ENCODE data around the gene PHLDA2.
"Not testable (repeated sequence)": the region's sequence is repeated elsewhere in the genome, so short reads cannot be mapped to it uniquely, and the experiment has no call there.

Gene PHLDA2

DNA sequence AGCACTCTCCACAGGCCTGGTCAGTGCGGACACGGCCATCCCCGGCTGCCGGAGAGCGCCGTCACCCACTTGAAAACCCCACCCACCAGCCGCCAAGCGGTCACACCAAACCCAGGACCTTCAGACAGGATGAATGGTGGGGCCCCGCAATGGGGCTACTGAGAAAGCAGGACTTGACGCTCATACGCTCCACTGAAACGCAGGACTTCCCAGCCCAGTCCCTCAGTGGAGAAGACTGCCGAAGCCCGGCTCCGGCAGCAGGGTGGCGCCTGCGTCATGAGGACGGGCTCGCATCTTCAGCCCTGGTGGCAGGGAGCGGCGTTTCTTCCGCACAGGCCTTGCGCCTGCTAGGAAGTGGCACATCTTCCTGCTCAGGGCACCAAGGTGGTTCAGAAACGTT lies 15.3 kb upstream of the PHLDA2 start:
- DNase-seq, result no peak

DNA sequence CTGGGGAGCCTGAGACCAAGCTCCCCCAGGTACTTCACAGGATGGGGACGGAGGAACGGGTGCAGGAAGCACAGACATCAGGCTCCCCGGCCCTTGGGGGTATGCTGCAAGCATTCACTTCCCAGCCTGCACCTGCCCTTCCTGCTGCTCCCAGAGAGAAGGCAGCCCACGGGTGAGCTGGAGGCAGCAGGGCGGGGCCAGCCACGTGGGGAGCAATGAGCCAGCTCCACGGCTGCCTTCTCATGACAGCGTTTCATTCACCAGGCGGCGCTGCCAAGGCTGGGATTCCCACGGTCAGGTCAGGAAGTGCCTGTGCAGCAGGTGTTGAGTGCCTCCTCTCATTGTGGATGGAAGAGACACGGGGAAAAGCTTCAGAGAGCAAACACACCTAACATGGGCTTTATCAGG lies 14.5 kb upstream of the PHLDA2 start:
- DNase-seq, result no peak

DNA sequence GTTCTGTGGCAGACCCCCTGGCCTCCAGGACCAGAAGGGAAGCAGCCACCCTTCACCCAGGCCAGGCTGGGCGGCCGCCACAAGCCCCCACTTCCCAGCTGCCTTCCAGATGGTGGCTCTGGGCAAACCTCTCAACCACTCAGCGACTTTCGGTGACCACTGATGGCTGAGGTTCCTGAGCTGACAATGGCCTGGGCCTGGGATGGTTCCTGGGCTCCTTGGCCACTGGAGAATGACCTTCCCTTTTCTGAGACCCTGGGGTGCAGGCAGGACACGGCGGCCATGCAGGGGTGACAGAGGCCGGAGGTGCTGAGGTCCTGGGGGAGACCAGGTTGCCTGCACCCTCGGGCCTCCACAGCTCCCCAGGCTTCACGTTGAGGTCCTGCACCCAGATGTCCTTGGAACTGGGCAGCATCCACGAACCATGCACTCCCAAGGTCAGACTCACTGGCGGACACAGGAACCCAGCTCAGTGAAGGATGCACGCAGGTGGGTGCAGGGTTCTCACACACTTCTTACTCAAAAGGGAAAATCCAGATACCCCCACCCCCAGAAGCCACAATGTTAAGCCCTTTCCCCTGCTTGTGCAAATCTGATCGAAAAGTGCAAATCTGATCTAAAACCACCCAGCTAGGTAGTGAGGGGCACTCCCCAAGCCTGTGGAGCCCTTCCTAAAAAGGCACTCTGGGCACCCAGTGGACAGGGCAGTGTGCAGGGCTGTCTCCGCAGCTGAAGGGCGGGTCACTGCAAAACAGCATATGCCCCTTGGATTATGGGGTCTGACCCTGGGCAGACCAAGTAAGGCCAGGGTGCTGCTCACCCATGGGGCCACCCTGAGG lies 13.9 kb upstream of the PHLDA2 start:
- DNase-seq, result no peak

DNA sequence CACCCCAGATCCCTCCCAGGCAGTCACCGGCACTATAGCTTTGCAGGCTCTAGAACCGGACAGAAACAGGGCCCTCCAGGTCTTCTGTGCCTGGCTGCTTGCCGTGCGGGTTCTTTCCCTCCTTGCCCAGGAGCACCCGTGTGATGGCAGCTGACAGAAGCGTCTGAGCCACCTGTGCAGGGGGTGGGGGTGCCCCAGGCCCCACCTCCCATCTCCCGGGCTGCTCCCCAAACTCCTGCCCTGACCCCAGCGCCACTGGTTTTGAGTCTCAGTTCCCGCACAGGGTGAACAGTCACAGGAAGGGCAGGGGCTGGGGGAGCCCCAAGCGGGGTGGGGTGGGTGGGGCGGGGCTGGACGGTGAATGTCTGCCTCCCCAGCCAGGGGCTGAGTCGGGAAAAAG lies 13.2 kb upstream of the PHLDA2 start:
- DNase-seq, result no peak

DNA sequence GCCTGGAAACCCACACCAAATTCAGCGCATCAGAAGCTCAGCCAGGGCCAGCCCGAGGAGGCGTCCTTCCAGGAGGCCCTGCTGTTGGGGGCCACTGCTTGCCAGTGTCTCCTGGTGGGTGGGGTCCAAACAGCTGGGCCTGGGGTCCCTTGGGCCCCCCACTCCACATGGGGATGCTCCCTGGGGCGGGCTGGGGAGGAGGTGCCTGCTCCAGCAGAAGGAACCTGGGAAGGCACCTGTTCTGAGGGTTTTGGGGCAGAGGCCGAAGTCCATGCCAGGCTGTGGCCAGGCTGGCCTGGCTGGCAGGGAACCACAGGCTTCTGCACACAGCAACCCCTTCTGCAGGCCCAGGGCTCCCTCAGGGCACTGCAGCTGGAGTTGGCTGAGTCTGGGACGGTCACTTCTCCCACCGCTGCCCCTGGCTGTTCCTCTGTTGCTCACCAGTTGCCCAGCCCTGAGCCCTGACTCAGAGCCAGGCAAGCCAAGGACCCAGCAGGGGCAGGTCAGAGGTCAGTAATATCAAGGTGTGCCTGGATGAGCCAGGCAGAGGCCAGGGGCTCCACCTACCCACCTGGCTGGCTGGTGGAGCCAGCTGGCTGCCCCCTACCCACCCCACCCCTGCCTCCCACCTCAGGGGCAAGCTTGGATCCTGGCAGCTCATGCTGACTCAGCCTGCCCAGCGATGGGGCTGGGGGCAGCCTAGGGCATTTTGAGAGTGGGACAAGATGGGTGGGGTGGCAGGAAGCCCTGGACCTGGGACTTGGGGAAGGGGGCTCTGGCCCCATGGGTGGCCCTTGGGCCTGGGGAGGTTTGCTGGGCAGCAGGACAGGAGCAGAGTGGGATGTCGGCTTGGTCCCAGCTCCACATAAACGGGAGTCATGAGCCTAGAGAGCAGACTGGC lies 12.0 kb upstream of the PHLDA2 start:
- DNase-seq, result no peak

DNA sequence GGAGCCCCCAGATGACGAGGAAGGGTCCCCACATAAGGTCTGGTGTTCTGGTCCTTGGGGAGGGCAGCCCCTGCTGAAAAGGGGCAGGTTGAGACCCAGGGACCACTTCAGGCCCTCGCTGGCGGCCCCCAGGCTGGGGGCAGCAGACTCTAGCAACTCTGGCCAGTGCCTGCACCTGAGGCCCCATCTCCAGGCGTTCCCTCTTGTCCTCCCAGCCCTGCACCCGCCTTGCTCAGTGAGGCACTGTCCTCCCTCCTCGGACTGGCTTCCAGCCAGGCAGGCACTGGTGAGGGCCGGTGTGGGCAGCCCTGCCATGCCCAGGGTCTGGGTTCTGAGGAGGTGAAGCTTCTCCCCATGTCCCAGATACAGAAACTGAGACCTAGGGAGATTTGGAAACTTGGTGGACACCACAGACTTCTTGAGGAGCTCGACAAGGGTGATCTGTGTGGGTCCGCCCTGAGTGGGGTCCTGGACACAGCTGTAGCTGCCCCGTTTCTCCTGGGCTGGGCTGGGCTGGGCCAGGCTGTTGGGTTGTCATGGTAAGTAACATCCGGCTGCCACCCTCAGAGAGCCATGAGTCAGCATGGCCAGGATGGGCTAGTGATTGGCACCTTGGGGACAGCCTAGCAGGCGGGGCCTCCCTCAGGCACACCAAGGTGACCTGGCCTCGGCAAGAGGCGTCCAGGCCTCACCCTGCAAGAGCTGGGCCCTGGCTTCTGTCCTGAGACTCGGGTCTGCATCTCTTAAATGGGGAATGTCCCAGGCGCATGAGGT lies 11.1 kb upstream of the PHLDA2 start:
- DNase-seq, result no peak

DNA sequence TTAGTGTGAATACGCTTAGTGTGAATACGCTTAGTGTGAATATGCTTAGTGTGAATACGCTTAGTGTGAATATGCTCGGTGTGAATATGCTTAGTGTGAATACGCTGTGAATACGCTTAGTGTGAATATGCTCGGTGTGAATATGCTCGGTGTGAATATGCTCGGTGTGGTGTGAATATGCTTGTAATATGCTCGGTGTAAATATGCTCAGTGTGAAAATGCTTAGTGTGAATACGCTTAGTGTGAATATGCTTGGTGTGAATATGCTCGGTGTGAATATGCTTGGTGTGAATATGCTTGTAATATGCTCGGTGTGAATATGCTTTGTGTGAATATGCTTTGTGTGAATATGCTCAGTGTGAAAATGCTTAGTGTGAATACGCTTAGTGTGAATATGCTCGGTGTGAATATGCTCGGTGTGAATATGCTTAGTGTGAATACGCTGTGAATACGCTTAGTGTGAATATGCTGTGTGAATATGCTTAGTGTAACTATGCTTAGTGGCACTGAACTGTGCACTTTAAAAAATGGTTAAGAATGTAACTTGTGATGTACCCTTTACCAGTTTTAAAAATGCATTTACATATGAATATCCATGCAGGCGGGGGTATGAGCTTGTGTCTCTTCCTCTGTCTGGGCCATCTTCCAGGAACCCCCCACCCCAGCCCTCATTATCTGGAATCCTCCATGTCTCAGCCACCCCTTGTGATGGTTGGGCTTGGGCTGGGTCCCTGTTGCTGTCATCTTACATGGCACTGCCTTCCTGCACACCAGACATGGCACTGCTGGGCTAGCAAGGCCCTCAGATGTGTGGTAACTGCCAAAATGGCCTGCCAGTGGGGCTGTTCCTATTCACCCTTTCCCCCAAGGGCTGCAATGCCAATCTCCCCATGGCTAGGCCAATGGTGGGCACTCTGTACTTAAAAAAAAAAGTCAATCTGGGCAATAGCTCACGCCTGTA lies 9.5 kb upstream of the PHLDA2 start:
- not testable (repeated sequence) for DNase-seq

DNA sequence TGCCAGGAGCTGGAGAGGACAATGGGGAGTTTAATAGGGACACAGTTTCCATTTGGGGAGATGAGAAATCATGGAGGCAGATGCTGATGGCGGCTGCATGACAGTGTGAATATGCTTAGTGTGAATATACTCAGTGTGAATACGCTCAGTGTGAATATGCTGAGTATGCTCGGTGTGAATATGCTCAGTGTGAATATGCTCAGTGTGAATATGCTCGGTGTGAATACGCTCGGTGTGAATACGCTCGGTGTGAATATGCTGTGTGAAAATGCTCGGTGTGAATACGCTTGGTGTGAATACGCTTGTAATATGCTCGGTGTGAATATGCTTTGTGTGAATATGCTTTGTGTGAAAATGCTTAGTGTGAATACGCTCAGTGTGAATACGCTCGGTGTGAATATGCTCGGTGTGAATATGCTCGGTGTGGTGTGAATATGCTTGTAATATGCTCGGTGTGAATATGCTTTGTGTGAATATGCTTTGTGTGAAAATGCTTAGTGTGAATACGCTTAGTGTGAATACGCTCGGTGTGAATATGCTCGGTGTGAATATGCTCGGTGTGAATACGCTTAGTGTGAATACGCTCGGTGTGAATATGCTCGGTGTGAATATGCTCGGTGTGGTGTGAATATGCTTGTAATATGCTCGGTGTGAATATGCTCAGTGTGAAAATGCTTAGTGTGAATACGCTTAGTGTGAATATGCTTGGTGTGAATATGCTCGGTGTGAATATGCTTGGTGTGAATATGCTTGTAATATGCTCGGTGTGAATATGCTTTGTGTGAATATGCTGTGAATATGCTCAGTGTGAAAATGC lies 8.6 kb upstream of the PHLDA2 start:
- DNase-seq, result not testable (repeated sequence)

DNA sequence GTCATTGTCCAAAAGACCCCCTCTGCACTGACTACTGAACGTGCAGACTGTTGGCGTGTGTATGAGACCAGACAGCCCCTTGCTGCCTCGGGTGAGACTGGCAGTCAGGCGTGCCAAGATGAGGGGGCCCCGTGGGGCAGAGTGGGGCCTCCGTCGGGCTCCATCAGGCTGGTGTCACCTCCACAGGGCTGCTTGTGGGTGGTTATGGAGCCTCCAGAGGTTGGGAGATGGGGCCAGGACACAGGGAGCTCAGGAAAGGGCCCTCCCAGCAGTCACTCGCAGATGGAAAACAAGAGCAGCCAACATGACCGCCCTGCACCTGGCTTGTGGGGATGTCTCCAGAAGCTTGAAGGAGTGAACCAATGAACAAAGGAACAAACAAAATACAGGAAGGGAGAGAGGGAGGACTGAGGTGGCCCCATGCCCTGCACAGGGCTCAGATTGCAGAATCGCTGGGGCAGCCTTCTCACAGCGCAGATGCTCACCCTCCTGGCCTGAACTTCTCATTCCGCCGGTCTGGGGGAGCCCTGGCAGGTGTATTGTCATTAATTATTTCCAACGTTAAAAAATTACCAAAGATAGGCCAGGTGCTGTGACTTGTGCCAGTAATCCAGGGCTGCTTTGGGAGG lies 5.5 kb upstream of the PHLDA2 start:
- DNase-seq, result no peak

DNA sequence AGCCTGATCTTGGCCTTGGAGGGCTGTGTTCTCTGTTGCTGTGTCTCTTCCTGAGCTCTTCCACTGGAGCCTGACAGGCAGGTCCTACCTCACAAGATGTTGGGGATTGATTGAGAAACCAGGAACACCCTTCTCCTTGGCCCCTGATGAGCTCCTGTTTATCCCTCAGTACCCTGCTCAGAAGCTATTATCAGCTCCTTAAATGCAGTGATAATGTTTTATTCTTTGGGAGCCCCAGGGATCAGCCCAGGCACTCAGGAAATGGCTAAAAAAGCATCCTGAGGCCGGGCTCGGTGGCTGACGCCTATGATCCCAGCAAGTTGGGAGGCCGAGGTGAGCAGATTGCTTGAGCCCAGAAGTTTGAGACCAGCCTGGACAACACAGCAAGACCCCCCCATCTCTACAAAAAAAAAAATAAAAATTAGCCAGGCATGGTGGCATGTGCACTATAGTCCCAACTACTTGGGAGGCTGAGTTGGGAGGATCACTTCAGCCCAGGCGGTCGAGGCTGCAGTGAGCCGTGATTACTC lies 4.9 kb upstream of the PHLDA2 start:
- no peak for DNase-seq

DNA sequence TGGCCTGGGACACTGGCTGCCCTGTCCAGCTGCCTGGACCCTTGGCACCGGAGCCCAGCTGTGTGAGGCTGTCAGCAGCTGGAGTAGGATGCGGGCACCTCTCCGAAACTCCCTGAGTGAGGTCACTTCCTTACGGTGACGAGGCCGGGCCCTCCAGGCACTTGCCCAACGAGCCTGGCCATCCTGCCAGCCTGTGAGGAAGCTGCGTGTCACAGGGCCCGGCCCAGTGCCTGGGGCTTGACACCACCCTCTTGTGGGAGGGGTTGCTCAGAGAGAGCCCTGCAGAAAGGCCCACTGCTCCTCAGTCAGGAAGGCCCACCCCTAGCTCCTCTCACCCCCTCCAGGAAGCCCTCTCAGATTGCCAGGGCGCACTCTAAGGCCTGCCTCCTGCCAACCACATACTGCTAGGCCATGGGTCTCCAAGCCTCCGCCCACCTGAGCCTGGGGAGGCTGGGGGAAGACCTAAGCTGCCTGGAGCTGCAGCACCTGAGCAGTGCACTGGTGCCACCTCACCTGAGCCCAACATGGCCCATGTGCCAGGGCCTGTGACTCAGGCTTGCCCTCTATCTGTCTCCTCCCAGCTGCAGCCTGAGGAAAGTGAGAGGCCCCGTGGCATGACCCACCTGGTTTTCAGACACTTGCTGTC lies 4.3 kb upstream of the PHLDA2 start:
- DNase-seq, result peak; percentile 80

DNA sequence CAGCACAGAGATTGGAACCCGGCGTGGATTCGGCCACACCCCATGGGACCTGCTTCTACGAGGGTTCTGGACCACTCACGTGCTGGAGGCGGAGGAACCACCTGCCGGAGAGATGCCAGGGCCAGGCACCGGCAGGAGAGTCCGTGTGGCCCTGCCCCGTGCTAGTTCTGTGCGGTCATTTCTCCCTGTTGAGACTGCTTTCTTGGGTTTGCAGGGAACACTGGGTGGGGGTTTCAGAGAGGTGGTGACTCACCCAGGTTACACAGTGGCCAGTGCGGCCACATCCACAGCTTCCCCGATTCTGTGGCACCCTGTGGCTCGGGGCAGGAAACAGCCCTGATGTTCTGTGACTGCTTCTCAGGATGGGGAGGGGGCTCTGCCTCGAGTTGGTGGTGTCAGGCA lies 3.6 kb upstream of the PHLDA2 start:
- DNase-seq, result no peak

DNA sequence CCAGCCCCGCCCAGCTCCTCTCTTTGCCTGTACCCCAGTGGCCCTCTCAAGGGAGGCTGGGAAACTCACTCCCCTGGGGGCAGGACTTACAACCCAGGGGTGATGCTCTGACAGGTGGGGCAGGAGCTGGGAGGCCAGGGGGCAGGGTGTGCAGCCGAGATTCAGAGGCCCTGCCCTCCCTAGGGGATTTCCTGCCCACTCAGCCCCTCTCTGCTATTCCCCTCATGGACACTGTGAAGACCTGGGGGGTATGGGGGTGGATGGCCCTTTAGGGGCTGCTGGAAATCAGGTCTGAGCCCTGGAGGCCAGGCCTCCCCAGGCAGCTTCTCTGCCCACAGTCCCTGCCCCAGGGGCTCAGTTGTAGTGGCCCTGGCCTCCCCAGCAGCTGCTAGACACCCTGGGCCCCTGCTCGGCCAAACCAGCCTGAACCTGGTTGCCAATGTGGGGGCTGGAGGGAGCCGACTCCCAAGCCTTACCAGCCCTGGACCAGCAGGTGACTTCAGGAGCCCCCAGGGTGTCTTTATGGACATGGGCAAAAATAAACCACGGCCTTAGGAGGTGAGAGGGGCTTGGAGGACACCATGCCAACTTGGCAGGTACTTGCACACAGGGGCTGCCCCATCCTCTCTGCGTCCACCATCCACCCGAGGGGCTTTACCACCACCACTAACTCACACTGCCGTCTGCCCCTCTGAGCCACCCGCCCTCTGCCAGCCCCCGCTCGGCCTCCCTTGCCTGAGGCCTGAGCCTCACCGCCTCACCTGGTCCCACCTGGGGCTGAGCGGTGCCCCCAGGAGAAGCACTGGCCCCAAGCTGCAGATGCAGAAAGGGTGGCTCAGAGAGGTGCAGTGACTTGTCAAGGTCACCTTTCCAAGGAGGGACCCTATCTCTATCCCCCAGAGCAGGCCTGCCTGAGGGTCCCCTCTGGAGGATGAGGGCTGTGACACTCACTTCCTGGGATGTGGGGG lies 2.8 kb upstream of the PHLDA2 start:
- no peak for DNase-seq

DNA sequence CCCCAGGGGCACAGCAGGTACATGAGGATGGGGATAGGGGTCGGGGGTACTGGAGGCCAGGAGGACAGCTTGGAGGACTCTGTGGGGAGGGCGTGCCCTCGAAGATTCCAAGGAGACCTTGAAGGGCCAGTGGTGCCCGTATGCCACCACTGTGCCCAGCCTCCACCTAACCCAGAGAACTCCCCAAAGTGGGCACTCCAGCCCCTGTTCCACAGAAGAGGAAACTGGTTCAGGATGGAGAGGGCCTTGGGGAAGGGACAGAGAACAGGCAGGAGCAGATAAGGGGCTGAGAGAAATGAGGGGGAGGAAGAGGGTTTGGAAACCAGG lies 2.2 kb upstream of the PHLDA2 start:
- DNase-seq, result no peak

DNA sequence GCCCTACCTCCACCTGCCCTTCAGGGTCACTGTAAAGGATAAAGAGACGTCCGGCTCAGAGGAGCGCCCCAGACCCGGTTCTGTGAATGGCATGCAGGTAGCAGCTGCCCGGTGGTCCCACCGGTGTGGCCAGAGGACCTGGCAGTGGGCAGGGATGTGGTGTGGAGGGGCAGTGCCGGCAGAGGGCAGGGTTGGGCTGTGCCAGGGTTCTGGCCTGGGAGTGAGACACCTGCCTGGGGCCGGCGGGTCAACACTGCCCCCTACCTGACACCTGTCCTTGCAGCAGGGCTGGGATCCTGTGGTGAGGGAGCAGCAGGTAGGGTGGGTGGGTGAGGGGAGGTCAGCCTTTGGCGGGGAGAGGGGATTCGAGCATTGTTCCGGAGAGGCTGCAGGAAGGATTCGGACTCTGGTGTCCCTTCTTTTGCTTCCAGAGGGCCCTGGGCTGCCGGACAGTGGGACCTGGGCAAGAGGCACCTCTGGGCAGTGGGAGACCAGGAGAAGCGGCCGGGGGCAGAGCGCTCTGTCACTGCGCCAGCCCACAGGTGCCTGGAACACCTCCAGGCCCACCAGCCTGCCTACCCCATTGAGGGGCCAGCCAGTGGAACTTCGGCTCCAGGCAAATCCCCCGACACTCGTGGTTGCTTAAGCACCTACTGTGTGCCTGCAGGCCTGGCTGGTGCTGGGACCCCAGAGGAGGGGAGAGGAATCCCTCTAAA lies 1.6 kb upstream of the PHLDA2 start:
- DNase-seq, result peak; percentile 28

DNA sequence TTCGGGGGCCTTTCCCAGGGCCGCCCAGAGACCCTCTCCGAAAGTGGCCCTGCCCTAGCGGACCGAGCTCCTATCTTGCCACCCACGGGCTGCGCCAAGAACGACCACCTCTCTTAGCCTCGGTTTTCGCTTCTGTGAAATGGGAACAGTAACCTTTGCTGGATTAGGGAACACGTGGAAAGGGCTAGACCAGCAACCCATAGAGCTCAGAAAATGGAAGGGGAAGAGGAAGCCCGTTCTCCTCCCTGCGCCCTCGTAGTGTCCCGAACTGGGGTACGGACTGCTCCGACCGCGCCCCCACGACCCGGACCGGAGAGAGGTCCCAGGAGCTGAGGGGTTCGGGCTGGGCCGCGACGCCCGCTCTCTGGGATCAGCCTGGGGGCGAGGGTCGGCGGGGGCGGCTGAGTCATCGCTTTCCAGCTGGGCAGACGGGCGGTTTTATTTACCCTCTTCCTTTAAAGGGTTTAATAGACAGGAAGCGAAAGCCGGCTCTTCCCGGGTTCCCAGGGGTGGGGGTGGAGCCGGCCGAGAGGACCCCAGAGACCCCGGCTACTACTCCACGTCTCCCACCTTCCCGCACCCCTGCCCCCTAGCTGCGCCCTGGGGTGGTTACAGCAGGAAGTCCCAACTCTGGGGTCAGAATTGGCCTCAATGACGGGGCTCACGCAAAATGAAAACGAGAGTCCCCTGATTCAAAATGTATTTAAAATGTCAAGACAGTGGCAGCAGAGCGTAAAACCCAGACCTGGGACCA lies 907 bp upstream of the PHLDA2 start:
- peak; percentile 58 for DNase-seq

DNA sequence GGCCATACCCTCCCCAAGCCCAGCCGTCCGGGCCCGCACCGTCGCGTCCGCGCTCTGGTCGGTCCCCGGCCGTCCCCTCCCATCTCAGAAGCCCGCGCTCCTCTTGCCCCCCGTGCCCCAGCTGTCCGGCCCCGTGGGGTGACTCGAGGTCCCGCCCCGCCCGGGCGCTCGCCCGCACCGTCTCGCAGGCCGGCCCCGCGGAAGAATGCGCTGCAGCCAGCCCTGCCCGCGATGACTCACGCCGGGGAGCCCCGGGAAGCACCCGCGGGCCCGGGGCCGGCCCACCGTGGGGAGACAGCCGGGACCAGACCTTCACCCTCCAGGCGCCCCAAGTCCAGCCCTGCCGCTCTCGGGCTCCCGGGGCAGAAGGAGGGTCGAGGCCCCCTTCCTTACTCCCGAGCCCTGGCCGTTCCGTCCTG lies 320 bp upstream of the PHLDA2 start:
- peak; percentile 82 for DNase-seq
